Measurements from ENCODE around the gene PRKCQ.

DNA sequence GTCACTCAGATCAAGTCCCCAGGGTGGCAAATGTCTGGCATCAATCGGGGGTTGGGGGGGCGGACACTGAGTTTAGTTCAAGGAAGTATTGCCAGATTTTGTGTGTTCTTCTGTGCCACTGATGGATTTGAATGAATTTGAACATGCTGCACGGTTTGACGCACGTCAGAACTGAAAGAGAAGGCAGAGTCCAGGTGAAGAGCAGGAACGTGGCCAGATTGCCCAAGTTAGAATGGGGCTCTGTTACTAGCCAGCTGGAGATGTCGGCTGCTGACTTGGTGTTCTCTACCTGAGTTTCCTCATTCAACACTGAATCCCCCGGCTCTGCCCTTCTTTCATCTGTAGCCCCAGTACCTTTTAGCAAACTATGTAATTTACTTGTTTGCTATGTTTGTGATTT, 180.2 kb downstream of the PRKCQ start:
- TF ChIP-seq, protein P1, sequence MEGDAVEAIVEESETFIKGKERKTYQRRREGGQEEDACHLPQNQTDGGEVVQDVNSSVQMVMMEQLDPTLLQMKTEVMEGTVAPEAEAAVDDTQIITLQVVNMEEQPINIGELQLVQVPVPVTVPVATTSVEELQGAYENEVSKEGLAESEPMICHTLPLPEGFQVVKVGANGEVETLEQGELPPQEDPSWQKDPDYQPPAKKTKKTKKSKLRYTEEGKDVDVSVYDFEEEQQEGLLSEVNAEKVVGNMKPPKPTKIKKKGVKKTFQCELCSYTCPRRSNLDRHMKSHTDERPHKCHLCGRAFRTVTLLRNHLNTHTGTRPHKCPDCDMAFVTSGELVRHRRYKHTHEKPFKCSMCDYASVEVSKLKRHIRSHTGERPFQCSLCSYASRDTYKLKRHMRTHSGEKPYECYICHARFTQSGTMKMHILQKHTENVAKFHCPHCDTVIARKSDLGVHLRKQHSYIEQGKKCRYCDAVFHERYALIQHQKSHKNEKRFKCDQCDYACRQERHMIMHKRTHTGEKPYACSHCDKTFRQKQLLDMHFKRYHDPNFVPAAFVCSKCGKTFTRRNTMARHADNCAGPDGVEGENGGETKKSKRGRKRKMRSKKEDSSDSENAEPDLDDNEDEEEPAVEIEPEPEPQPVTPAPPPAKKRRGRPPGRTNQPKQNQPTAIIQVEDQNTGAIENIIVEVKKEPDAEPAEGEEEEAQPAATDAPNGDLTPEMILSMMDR (conservative IDR thresholded peaks at IDR 0.05): no peak
- no peak for TF ChIP-seq EZH2 (IDR thresholded peaks at IDR 0.05; ENCODE audit: low read depth)
